GM12873 (cell line): ENCODE results near the gene CREG1.
A peak's percentile ranks its signal among the peaks of the same experiment; 100 is the strongest.

ENCODE experiments used
- CTCF ChIP-seq: IDR thresholded peaks from 2 replicates; pipeline ENCODE4 v1.5.1; 2012; ENCODE audit warnings: low read depth, mild to moderate bottlenecking, moderate library complexity, low read length, control low read depth; ENCODE audit not compliant: insufficient read depth; ENCODE audit errors: missing control alignments

The CREG1 gene

GRCh38 chr1:167538657-167539056 is 14.9 kb downstream of the CREG1 start:
- no peak for TF ChIP-seq CTCF

- TF ChIP-seq CTCF = peak; percentile 96
These were observed 19.7 kb downstream of the CREG1 start for GRCh38 chr1:167533851-167534300.

GRCh38 chr1:167532964-167533824 is 20.4 kb downstream of the CREG1 start:
- TF ChIP-seq CTCF = no peak

GRCh38 chr1:167532375-167532774 is 21.2 kb downstream of the CREG1 start:
- no peak for TF ChIP-seq CTCF

- TF ChIP-seq CTCF = no peak
These were observed 23.6 kb downstream of the CREG1 start for GRCh38 chr1:167529829-167530474.

- no peak for TF ChIP-seq CTCF
These were observed 25.4 kb downstream of the CREG1 start for GRCh38 chr1:167528057-167528728.
